Liver (tissue), 9 donors: ENCODE results near the gene SH3TC2. TPM values are rescaled to one million over a fixed set of nuclear protein-coding genes. Genes with fewer than 3 reads are reported as not detected.

ENCODE experiments used
- DNase-seq: peaks from one replicate; pipeline ENCODE4 v3.0.0-alpha.2; 2017; ENCODE audit warnings: low spot score
- H3K27ac ChIP-seq, 2 donors: one replicate each; pipeline ENCODE4 v1.7.0; 2013; ENCODE audit warnings: inconsistent platforms in 2 of 2, low read length in 2 of 2, control low read depth in 1 of 2, low read depth in 1 of 2, mild to moderate bottlenecking in 1 of 2
- H3K27me3 ChIP-seq, 4 donors: one replicate each; pipeline versions ENCODE4 v1.6.1 to v1.7.0; 2013; ENCODE audit warnings: low read length in 3 of 4, inconsistent platforms in 1 of 4, mild to moderate bottlenecking in 1 of 4, moderate library complexity in 1 of 4; ENCODE audit not compliant: control insufficient read depth in 4 of 4, insufficient read depth in 4 of 4
- H3K36me3 ChIP-seq, 4 donors: one replicate each; pipeline versions ENCODE4 v1.6.1 to v1.7.0; 2013; ENCODE audit warnings: low read length in 3 of 4, mild to moderate bottlenecking in 3 of 4, low read depth in 1 of 4, moderate library complexity in 1 of 4; ENCODE audit not compliant: control insufficient read depth in 4 of 4, insufficient read depth in 3 of 4
- H3K4me1 ChIP-seq, 4 donors: one replicate each; pipeline versions ENCODE4 v1.6.1 to v1.7.0; 2013; ENCODE audit warnings: low read length in 3 of 4, mild to moderate bottlenecking in 3 of 4, moderate library complexity in 1 of 4; ENCODE audit not compliant: control insufficient read depth in 4 of 4, insufficient read depth in 4 of 4
- H3K4me3 ChIP-seq, 3 donors: one replicate each; pipeline versions ENCODE4 v1.6.1 to v1.7.0; 2013; ENCODE audit warnings: low read length in 3 of 3, control low read depth in 1 of 3, low read depth in 1 of 3, mild to moderate bottlenecking in 1 of 3
- H3K9ac ChIP-seq, 2 donors: one replicate each; pipeline ENCODE4 v1.7.0; 2013; ENCODE audit warnings: low read length in 2 of 2, mild to moderate bottlenecking in 2 of 2, moderate library complexity in 2 of 2, control low read depth in 1 of 2, low read depth in 1 of 2
- H3K9me3 ChIP-seq, 4 donors: one replicate each; pipeline versions ENCODE4 v1.6.1 to v1.7.0; 2013; ENCODE audit warnings: low read length in 3 of 4; ENCODE audit not compliant: control insufficient read depth in 4 of 4
- ATF3 ChIP-seq: IDR thresholded peaks from 2 replicates; pipeline ENCODE4 v1.6.1; 2016; ENCODE audit warnings: antibody characterized with exemption
- CTCF ChIP-seq: fragments of 150-350 bp; IDR thresholded peaks from 2 replicates; pipeline ENCODE4 v1.5.1; 2017; ENCODE audit warnings: improper control_type of control experiment, low read depth, low read length; ENCODE audit not compliant: missing input control
- FOXA2 ChIP-seq: IDR thresholded peaks from 2 replicates; pipeline ENCODE4 v1.6.1; 2016; ENCODE audit warnings: antibody characterized with exemption
- GABPA ChIP-seq, 2 donors: IDR thresholded peaks in 1 of 2; conservative IDR thresholded peaks in 1 of 2; 2 replicates each; pipeline ENCODE4 v1.6.1; 2016; ENCODE audit warnings: antibody characterized with exemption in 2 of 2, mild to moderate bottlenecking in 1 of 2, moderate library complexity in 1 of 2
- HNF4A ChIP-seq, 2 donors: conservative IDR thresholded peaks; 2 replicates each; pipeline ENCODE4 v1.6.1; 2016; ENCODE audit warnings: antibody characterized with exemption in 2 of 2, mild to moderate bottlenecking in 2 of 2
- HNF4G ChIP-seq: IDR thresholded peaks from 2 replicates; pipeline ENCODE4 v1.6.1; 2016; ENCODE audit warnings: antibody characterized with exemption
- MAX ChIP-seq: IDR thresholded peaks from 2 replicates; pipeline ENCODE4 v1.6.1; 2016; ENCODE audit warnings: antibody characterized with exemption
- NR2F2 ChIP-seq: IDR thresholded peaks from 2 replicates; pipeline ENCODE4 v1.6.1; 2016; ENCODE audit warnings: antibody characterized with exemption
- RAD21 ChIP-seq, 2 donors: IDR thresholded peaks; 2 replicates each; pipeline ENCODE4 v1.6.1; 2016; ENCODE audit warnings: antibody characterized with exemption in 2 of 2, mild to moderate bottlenecking in 2 of 2
- REST ChIP-seq: IDR thresholded peaks from 2 replicates; pipeline ENCODE4 v1.6.1; 2016; ENCODE audit warnings: antibody characterized with exemption, mild to moderate bottlenecking
- RXRA ChIP-seq, 2 donors: IDR thresholded peaks; 2 replicates each; pipeline ENCODE4 v1.6.1; 2017 to 2018; ENCODE audit warnings: antibody characterized with exemption in 2 of 2, mild to moderate bottlenecking in 1 of 2
- SP1 ChIP-seq: IDR thresholded peaks from 2 replicates; pipeline ENCODE4 v1.6.1; 2018; ENCODE audit warnings: antibody characterized with exemption, mild to moderate bottlenecking
- TAF1 ChIP-seq: conservative IDR thresholded peaks from 2 replicates; pipeline ENCODE4 v1.6.1; 2016; ENCODE audit warnings: antibody characterized with exemption, mild to moderate bottlenecking
- YY1 ChIP-seq: IDR thresholded peaks from 2 replicates; pipeline ENCODE4 v1.6.1; 2016; ENCODE audit warnings: antibody characterized with exemption, mild to moderate bottlenecking
- ZBTB33 ChIP-seq: IDR thresholded peaks from 2 replicates; pipeline ENCODE4 v1.6.1; 2016; ENCODE audit warnings: antibody characterized with exemption
- WGBS: extraction: QIAGEN DNeasy Blood & Tissue Kit; methylation state at CpG from one replicate; pipeline ENCODE4 v1.1.7; 2013; 5-methylcytosine and 5-hydroxymethylcytosine counted together
- polyA plus RNA-seq, 2 donors: library from polyadenylated mRNA; stranded (reverse) in 1 of 2; unstranded in 1 of 2; fragments of 200-250 nt in 1 of 2; fragments of >200 nt in 1 of 2; fragmentation: Nextera tagmentation in 1 of 2; extraction: Ambion mirVana in 1 of 2; gene quantifications; one replicate each; pipeline versions ENCODE4 v1.2.1 to v1.2.3, GENCODE V29; 2013 to 2015
- total RNA-seq, 2 donors: library from RNA; depleted of rRNA; stranded (reverse); fragments of >200 nt; gene quantifications; one replicate each; pipeline ENCODE4 v1.2.3, GENCODE V29; 2014
- donor health status: healthy.
- donor health status: healthy.
- donor health status: healthy.
- donor health status: healthy.
- donor health status: healthy.

The SH3TC2 gene
- total and polyA plus RNA-seq, 4 donors, result 0.31 to 6.2 (median 0.57) TPM

- Histone ChIP-seq H3K9ac (no peak overlapping the region), H3K9me3 (no peaks in the 10 kb centered on the region), H3K36me3 (no peaks in the 10 kb centered on the region), H3K27ac (no peak overlapping the region), H3K4me1 (no peaks in the 10 kb centered on the region), H3K4me3 (no peak overlapping the region), H3K27me3 (no peaks in the 10 kb centered on the region)
- no peak for DNase-seq
- TF ChIP-seq RAD21 (IDR thresholded peaks at IDR 0.05) (no peak), FOXA2 (no peak), ZBTB33 (no peak), HNF4A (conservative IDR thresholded peaks at IDR 0.05) (no peak), MAX (no peak), RXRA (IDR thresholded peaks at IDR 0.05) (no peak), SP1 (no peak), HNF4G (no peak), CTCF (no peak), TAF1 (no peak), GABPA (IDR thresholded peaks at IDR 0.05 in 1 of 2, conservative IDR thresholded peaks at IDR 0.05 in 1 of 2) (no peak), ATF3 (no peak), NR2F2 (no peak), REST (no peak), YY1 (no peak)
- WGBS, result 77% methylated on average over 2 of the region's 2 CpGs
These were observed 57.6 kb downstream of the SH3TC2 start for GRCh38 chr5:149005077-149005892.
